Astrocyte (in vitro differentiated cells and primary cell): ENCODE results near the gene PDK2.

Experiments
- EZH2 ChIP-seq: IDR thresholded peaks from 2 replicates; pipeline ENCODE4 v1.6.1; 2012; ENCODE audit warnings: mild to moderate bottlenecking, low read length, inconsistent platforms; ENCODE audit not compliant: insufficient read depth
- TF ChIP-seq, protein P1 (sequence below): IDR thresholded peaks from 2 replicates; pipeline ENCODE4 v1.5.1; 2011; ENCODE audit warnings: low read depth, mild to moderate bottlenecking, inconsistent platforms, low read length, moderate library complexity; ENCODE audit not compliant: insufficient read depth

DNA sequence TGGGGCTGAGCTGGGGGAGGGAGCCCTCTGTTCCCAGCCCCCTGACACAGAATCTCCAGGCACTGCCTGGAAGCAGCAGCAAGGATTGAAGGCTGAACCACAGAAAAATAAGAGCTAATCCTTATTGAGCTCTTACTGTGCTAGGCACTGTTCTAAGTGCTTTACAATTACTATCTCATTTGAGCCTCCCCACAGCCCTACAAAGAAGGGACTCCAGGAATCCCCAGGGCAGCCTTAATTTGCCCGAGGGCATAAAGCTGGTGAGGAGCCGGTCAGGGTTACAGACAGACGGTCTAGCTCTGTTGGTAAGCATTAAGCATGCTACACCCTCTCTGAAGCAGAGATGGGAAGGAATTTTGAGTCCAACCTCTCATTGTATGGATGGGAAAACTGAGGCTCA, 27.8 kb downstream of the PDK2 start:
- TF ChIP-seq, protein P1, sequence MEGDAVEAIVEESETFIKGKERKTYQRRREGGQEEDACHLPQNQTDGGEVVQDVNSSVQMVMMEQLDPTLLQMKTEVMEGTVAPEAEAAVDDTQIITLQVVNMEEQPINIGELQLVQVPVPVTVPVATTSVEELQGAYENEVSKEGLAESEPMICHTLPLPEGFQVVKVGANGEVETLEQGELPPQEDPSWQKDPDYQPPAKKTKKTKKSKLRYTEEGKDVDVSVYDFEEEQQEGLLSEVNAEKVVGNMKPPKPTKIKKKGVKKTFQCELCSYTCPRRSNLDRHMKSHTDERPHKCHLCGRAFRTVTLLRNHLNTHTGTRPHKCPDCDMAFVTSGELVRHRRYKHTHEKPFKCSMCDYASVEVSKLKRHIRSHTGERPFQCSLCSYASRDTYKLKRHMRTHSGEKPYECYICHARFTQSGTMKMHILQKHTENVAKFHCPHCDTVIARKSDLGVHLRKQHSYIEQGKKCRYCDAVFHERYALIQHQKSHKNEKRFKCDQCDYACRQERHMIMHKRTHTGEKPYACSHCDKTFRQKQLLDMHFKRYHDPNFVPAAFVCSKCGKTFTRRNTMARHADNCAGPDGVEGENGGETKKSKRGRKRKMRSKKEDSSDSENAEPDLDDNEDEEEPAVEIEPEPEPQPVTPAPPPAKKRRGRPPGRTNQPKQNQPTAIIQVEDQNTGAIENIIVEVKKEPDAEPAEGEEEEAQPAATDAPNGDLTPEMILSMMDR, result no peak
- no peak for TF ChIP-seq EZH2
